ENCODE data around the gene LCOR. TPM values are rescaled to one million over a fixed set of nuclear protein-coding genes. Genes with fewer than 3 reads are reported as not detected.

Gene LCOR
- total RNA-seq, result 25.2 and 33.8 TPM in 2 replicates

GRCh38 chr10:96831867-96832720 is at the start of gene LCOR:
TSS of gene LCOR (plus strand) at chr10:96832298. CDS start at chr10:96949058, 116,760 bp downstream.

Small RNAs within 50 kb of the gene (small RNA-seq; reads per million reads assigned to genes)
- not detected for gene HMGN2P35
- gene MIR607, result 1.6 reads per million, percentile 37 among the genes with 10 or more reads in this experiment

Other genes starting within 250 kb of the LCOR start
- gene TM9SF3, start 245.3 kb upstream of the LCOR start, total RNA-seq, result 102 and 116 TPM in 2 replicates
- gene PIK3AP1, start 111.8 kb upstream of the LCOR start, total RNA-seq, result not detected in 2 replicates

All from hair follicle dermal papilla cell (primary cell).